DMS 273 (cell line): ENCODE measurements around the gene EFCAB12.

Experiments used
- DNase-seq: peaks from one replicate; lab custom pipeline; 2025; ENCODE audit not compliant: unreplicated experiment; lab: John Stamatoyannopoulos, UW

The EFCAB12 gene

GRCh38 chr3:129446926-129447325 lies 18.5 kb upstream of the EFCAB12 start:
- no peak for DNase-seq

- peak; percentile 81 for DNase-seq
These were observed 17.0 kb upstream of the EFCAB12 start for GRCh38 chr3:129445471-129445870.

- DNase-seq: peak; percentile 86
These were observed 14.5 kb upstream of the EFCAB12 start for GRCh38 chr3:129442947-129443346.

- peak; percentile 55 for DNase-seq
These were observed 14.1 kb upstream of the EFCAB12 start for GRCh38 chr3:129442486-129442885.

- DNase-seq: peak; percentile 84
These were observed 13.3 kb upstream of the EFCAB12 start for GRCh38 chr3:129441782-129442181.

- no peak for DNase-seq
These were observed 12.8 kb upstream of the EFCAB12 start for GRCh38 chr3:129441215-129441614.

GRCh38 chr3:129440618-129441190 lies 12.3 kb upstream of the EFCAB12 start:
- DNase-seq: no peak

- DNase-seq: peak; percentile 100
These were observed 11.6 kb upstream of the EFCAB12 start, which contains the start of the genes IFT122 and MBD4 for GRCh38 chr3:129439817-129440617. IFT122 (plus strand) TSS chr3:129440224; CDS start chr3:129440331, 107 bp downstream. MBD4 (minus strand) TSS chr3:129439948; CDS start chr3:129439833, 115 bp downstream.

GRCh38 chr3:129439226-129439816 lies 10.9 kb upstream of the EFCAB12 start:
- DNase-seq: peak; percentile 62

GRCh38 chr3:129435367-129435766 lies 6.9 kb upstream of the EFCAB12 start:
- DNase-seq: no peak

GRCh38 chr3:129434140-129434539 lies 5.7 kb upstream of the EFCAB12 start:
- DNase-seq: no peak

GRCh38 chr3:129433565-129433964 lies 5.1 kb upstream of the EFCAB12 start:
- DNase-seq: no peak

GRCh38 chr3:129432671-129433070 lies 4.2 kb upstream of the EFCAB12 start:
- no peak for DNase-seq

- DNase-seq: no peak
These were observed 3.6 kb upstream of the EFCAB12 start for GRCh38 chr3:129432036-129432435.

- no peak for DNase-seq
These were observed 1.2 kb upstream of the EFCAB12 start for GRCh38 chr3:129429602-129430001.

- DNase-seq: no peak
These were observed 630 bp upstream of the EFCAB12 start for GRCh38 chr3:129429080-129429451.

- peak; percentile 65 for DNase-seq
These were observed 445 bp downstream of the EFCAB12 start for GRCh38 chr3:129428007-129428375.

- DNase-seq: no peak
These were observed 2.8 kb downstream of the EFCAB12 start for GRCh38 chr3:129425619-129426018.

- DNase-seq: no peak
These were observed 3.2 kb downstream of the EFCAB12 start for GRCh38 chr3:129425213-129425612.

GRCh38 chr3:129424185-129424841 lies 4.1 kb downstream of the EFCAB12 start:
- DNase-seq: no peak

GRCh38 chr3:129422897-129423296 lies 5.5 kb downstream of the EFCAB12 start:
- no peak for DNase-seq
